Neuron (in vitro differentiated cells): ENCODE results near the gene PID1.

Experiments used
- H2AFZ ChIP-seq: one replicate; pipeline ENCODE4 v1.6.1; 2013; ENCODE audit warnings: low read depth, mild to moderate bottlenecking, inconsistent platforms, low read length, moderate library complexity
- H3K27me3 ChIP-seq: one replicate; pipeline ENCODE4 v1.6.1; 2013; ENCODE audit warnings: low read length; ENCODE audit not compliant: insufficient read depth
- H3K36me3 ChIP-seq: one replicate; pipeline ENCODE4 v1.6.1; 2013; ENCODE audit warnings: low read length; ENCODE audit not compliant: insufficient read depth
- H3K4me1 ChIP-seq: one replicate; pipeline ENCODE4 v1.6.1; 2013; ENCODE audit warnings: low read length; ENCODE audit not compliant: insufficient read depth
- H3K4me3 ChIP-seq: 2 replicates; pipeline ENCODE4 v1.5.1; 2013; ENCODE audit warnings: mild to moderate bottlenecking, low read length, moderate library complexity
- H3K9me3 ChIP-seq: one replicate; pipeline ENCODE4 v1.6.1; 2013; ENCODE audit warnings: low read length

The PID1 gene

DNA sequence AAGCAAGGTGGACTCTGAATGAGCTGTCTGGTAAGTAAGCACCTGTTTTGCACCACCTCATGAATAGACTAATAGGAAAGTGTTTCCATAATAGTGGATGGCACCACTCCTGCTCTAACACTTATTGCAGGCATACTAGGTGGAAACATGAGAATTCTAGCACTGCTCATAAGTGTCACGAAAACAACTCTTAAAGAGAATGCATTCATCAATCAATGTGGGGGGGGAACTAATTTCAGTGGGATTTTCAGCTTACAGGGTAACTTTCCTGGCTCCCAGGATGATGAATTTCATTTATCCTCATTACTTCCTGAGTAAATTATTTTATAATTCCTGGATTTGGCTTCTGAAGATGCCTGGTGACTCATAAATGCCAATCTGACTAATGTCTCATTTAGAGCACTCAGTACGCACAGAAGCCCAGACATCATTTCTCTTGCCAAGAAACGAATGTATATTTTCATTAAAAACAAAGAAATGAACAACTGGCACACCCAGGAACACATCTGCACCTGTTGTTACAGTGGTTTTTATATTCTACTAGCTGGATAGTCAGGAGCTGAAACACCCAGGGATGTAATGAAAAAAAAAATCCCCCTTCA lies 129.6 kb downstream of the PID1 start:
- Histone ChIP-seq H2AFZ (no peak overlapping the region), H3K4me1 (no peaks in the 10 kb centered on the region), H3K9me3 (no peaks in the 10 kb centered on the region), H3K27me3 (no peaks in the 10 kb centered on the region), H3K36me3 (no peaks in the 10 kb centered on the region), H3K4me3 (no peak overlapping the region)

DNA sequence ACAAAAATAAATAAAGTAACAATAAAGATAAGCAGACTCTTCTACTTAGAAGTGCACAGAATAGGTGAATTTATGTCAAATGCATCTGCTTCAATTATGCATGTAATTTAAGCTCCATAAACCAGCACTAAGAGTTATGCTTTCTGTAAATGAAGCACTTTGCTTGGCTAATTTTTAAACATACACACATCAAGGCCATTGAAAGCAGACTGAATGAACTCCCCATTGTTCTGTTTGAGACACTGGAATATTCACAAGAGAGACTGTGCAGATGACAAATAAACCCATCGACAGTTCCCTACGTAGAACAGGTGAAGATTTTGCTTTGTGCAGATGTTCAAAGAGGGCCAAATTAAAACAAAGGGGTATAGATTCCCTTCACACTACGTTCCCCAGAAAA lies 133.4 kb downstream of the PID1 start:
- no peak overlapping the region for H3K4me3 ChIP-seq
- H3K9me3 ChIP-seq = no peaks in the 10 kb centered on the region
- H3K27me3 ChIP-seq = no peaks in the 10 kb centered on the region
- H3K4me1 ChIP-seq = no peaks in the 10 kb centered on the region
- H3K36me3 ChIP-seq = no peaks in the 10 kb centered on the region
- H2AFZ ChIP-seq = no peak overlapping the region

DNA sequence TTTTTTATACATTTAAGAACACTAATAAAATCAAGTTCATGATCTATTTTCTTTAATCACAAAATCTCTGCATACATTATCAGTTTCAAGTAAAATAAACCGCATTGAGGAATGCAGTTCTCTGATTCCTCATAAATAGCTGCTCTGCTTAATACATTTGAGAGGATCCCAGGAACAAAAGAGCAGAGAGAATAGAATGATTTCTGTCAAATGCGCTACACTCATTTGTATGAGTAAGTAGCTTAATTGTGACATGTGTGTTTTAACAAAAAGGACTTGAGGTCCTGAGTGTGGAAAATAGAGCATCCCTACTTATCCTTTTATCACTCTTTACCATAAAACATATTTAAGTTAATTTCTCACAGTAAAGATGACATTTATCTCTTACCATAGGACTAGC lies 134.0 kb downstream of the PID1 start:
- Histone ChIP-seq H2AFZ (no peak overlapping the region), H3K36me3 (no peaks in the 10 kb centered on the region), H3K27me3 (no peaks in the 10 kb centered on the region), H3K4me3 (no peak overlapping the region), H3K9me3 (no peaks in the 10 kb centered on the region), H3K4me1 (no peaks in the 10 kb centered on the region)

DNA sequence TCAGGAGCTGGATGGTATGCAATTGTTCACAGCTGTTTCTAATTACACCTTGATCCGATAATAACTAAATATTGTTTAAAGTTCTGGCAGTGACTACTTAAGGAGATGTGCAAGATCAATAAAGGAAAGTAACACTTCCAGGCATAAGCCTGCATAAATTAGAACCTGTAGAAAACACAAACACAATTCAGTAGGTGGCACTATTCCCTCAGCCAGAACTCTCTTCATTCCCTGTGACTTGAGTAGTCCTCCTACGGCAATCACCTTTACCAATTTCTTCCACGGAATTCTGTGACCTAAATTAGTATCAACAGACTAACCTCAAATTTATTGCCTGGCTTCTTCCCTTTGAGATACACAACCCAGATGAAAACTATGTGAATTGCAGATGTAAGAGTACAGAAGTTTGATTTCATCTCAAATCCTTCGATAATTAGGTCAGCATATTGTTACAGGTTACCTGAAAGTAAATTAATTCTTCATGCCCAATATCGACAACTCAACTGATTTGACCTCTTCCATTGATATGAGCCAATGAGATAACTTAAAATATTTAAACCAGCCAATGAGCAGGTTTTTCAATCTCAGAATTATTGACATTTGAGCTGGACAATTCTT lies 137.8 kb downstream of the PID1 start:
- H3K36me3 ChIP-seq = no peaks in the 10 kb centered on the region
- H3K4me3 ChIP-seq = no peak overlapping the region
- H2AFZ ChIP-seq = no peak overlapping the region
- no peaks in the 10 kb centered on the region for H3K4me1 ChIP-seq
- H3K9me3 ChIP-seq = no peaks in the 10 kb centered on the region
- H3K27me3 ChIP-seq = no peaks in the 10 kb centered on the region

DNA sequence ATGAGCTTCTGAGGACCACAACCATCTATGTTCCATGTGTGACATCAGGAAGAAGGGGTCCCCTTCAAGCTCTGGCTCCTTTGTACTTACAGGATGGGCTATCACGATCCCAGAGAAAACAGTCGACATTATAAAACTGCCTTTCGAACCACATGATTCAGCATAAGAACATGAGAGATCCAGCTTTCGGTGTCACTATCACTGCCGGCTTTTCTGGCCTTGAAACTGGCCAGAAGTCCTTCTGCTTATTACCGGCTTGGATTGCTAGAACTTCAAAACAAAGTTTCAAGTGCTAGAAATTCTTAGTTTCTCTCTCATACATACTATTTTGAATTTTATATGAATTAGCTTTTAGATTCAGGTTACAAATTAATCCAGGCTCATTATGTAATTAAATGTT lies 138.9 kb downstream of the PID1 start:
- no peaks in the 10 kb centered on the region for H3K4me1 ChIP-seq
- no peak overlapping the region for H2AFZ ChIP-seq
- no peak overlapping the region for H3K4me3 ChIP-seq
- no peaks in the 10 kb centered on the region for H3K27me3 ChIP-seq
- H3K9me3 ChIP-seq = no peaks in the 10 kb centered on the region
- no peaks in the 10 kb centered on the region for H3K36me3 ChIP-seq

DNA sequence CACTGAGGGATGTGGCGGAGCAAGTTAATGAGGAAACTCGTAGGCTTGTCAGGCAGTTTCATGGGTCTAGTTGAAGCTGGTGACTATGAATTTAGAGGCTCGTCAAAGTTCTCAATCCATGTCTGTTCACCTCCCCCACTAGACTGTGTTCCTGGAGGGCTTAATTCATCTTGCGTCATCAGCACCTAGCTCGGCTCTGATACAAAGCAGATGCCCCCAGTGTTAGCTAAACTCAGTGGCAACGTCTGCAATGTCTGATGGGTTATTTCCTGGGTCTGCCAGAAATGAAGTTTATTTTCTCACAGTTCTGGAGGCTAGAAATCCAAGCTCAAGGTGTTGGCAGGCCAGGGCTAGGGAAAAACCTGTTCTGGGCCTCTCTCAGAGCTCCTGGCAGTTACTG lies 140.6 kb downstream of the PID1 start:
- Histone ChIP-seq H3K4me3 (no peak overlapping the region), H2AFZ (no peak overlapping the region), H3K4me1 (no peaks in the 10 kb centered on the region)

DNA sequence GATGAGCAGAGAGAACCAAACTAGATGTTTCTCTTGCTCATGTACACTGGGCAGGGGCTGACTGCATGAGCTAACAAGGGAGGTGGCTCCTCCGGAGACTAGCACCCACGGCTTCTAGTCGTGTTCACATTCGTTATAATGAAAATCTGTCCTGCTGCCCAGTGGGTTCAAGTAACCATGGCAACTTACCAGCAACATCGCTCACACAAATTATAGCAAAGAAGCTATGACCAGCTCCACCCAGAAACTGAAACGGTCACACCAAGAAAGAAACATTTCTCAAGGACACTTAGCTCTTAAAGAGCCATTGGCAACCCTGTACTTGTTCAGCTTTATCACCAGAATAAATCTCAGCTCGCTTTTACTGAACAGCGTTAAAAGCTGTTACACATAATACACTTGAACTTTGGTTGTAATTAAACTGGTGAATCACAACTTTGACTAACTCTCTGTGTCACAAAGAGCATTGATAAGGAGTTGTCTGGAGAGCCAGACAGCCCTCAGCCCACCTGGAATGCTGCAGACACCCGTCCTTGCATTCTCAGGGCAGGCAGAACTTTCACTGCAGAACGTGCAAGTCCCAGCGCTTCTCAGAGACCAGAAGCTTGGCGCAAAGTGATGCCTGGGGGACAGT lies 141.2 kb downstream of the PID1 start:
- Histone ChIP-seq H2AFZ (no peak overlapping the region), H3K27me3 (no peaks in the 10 kb centered on the region), H3K36me3 (no peaks in the 10 kb centered on the region), H3K4me3 (no peak overlapping the region), H3K9me3 (no peaks in the 10 kb centered on the region), H3K4me1 (no peaks in the 10 kb centered on the region)

More for the DNA sequence above, 140.6 kb downstream of the PID1 start:
- Histone ChIP-seq H3K36me3 (no peaks in the 10 kb centered on the region), H3K27me3 (no peaks in the 10 kb centered on the region), H3K9me3 (no peaks in the 10 kb centered on the region)

DNA sequence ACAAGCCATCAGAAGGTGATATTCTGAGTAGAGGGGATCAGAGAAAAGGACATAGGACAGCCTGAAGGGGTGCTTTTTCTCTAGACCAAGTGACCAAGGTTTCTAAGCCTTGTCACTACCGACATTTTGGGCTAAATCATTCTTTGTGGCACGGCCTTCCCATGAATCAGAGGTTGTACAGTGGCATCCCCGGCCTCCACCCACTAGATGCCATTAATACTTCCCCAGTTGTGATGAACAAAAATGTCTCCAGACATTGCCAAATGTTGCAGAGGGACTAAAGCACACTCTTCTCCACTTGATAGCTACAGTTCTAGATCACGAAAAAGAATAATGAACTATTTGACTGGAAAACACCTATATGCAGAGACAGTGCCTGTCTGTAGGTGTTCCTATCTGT lies 143.6 kb downstream of the PID1 start:
- H3K9me3 ChIP-seq = no peaks in the 10 kb centered on the region

DNA sequence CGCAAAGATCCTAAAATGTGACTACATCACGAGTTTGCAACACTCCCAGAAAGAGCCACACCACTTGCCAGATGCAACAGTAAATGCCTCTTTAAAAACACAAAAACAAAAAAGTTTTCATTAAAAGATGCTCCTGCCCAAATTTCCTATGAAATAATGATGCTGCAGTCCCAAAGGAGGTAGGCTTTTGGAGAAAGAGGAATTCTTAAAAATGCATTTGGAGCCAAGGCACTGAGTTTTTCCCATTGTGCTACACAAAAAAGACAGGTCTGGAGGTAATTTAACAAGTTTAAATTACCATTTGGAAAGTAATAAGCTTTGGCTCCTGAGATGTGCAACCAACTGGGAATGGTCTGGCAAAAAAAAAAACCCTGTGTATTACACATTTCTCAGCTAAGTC lies 145.0 kb downstream of the PID1 start:
- H3K9me3 ChIP-seq = no peaks in the 10 kb centered on the region

More for the DNA sequence above, 143.6 kb downstream of the PID1 start:
- H3K4me3 ChIP-seq = no peak overlapping the region
- H2AFZ ChIP-seq = no peak overlapping the region
- H3K36me3 ChIP-seq = no peaks in the 10 kb centered on the region
- no peaks in the 10 kb centered on the region for H3K27me3 ChIP-seq
- no peaks in the 10 kb centered on the region for H3K4me1 ChIP-seq

DNA sequence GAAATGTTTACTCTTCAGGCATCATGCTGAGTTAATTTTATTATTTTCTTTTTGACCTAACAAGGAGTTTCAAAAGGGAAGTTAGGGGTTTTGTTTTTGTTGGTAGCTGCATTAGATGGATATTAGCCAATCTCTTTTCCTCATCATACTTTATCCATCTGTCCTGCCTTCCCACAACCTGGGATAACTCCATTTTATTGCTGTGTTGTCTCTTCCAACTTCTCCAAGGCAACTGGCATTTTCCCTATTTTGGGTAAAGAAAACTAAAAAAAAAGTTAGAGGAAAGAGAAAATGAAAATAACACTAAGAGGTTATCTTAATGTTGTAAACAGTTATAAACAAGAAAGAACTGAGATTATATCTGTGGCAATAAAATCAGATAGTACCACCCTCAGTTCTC lies 147.0 kb downstream of the PID1 start:
- H3K4me3 ChIP-seq = no peak overlapping the region
- no peak overlapping the region for H2AFZ ChIP-seq
- H3K4me1 ChIP-seq = no peaks in the 10 kb centered on the region
- H3K9me3 ChIP-seq = no peaks in the 10 kb centered on the region
- no peaks in the 10 kb centered on the region for H3K27me3 ChIP-seq
- H3K36me3 ChIP-seq = no peaks in the 10 kb centered on the region

More for the DNA sequence above, 145.0 kb downstream of the PID1 start:
- no peak overlapping the region for H3K4me3 ChIP-seq
- no peaks in the 10 kb centered on the region for H3K36me3 ChIP-seq
- no peak overlapping the region for H2AFZ ChIP-seq
- no peaks in the 10 kb centered on the region for H3K4me1 ChIP-seq
- H3K27me3 ChIP-seq = no peaks in the 10 kb centered on the region

DNA sequence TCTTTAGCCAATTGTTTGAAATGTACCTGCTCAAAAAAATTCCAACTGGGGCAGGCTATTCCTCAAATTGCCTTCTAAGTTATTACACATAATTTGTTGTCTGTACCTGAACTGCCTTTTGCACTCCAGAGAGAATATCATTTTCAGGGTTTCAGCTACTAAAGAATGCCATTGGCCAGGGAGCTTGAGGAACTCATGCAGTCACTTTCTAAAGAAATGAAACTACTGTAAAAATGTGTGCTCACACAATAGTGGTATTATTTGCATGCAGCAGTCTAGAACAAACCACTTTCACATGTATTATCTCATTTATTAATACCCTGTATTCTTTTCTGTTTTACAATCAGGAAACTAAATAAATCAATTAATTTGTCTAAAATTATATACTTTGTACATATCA lies 152.2 kb downstream of the PID1 start:
- H3K27me3 ChIP-seq = no peaks in the 10 kb centered on the region
- H3K36me3 ChIP-seq = no peaks in the 10 kb centered on the region
- no peaks in the 10 kb centered on the region for H3K4me1 ChIP-seq
- no peak overlapping the region for H2AFZ ChIP-seq
- no peaks in the 10 kb centered on the region for H3K9me3 ChIP-seq
- H3K4me3 ChIP-seq = no peak overlapping the region

DNA sequence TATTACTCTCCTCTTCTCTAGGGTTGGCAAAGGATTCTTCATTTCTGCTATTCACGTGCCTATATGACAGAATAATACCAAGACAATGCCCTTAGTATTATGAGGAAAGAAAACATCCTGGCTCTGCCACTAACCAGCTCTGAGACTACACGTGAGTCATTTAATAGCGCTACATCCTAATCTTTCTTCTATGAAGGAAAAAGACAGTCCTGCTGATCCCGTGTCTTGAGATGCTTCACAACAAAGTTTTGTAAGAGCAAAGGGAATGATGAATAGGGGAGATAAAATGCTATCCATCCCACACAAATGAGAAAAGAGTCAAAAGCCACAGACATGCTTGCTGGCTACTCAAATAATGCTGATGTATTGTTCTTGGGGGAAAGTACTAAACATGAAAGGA lies 152.8 kb downstream of the PID1 start:
- Histone ChIP-seq H3K36me3 (no peaks in the 10 kb centered on the region), H3K4me1 (no peaks in the 10 kb centered on the region), H2AFZ (no peak overlapping the region), H3K27me3 (no peaks in the 10 kb centered on the region), H3K4me3 (no peak overlapping the region), H3K9me3 (no peaks in the 10 kb centered on the region)

DNA sequence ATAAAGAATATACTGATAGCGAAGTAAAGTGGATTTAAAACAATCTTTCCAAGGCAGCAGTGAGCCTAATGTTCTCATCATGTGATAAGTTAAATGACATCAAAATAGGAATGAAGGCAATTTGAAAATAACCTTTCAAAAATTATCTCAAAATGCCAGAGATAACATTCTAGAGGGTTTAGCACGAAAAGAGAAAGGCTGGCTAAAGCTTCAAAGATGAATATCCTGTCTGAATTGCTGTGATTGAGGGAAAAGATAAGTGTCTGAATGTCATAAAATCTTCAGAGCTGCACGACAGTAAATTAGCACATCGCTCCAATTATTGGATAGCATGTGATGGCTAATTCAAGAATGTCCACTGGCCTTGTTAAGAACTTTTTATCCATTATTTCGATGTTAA lies 159.3 kb downstream of the PID1 start:
- H2AFZ ChIP-seq = no peak overlapping the region
- H3K36me3 ChIP-seq = no peaks in the 10 kb centered on the region
- no peak overlapping the region for H3K4me3 ChIP-seq
- no peaks in the 10 kb centered on the region for H3K4me1 ChIP-seq
- no peaks in the 10 kb centered on the region for H3K9me3 ChIP-seq
- H3K27me3 ChIP-seq = no peaks in the 10 kb centered on the region
